HepG2 (cell line): ENCODE measurements around the gene CSNK1D. TPM values are rescaled to one million over a fixed set of nuclear protein-coding genes. Genes with fewer than 3 reads are reported as not detected.

Experiments used
- MTF2 ChIP-seq: sonication (generic); formaldehyde crosslinking; IDR thresholded peaks from 2 replicates; pipeline ENCODE4 v1.5.0; 2020; ENCODE audit warnings: missing genetic modification reagents, borderline replicate concordance
- NFATC3 ChIP-seq: sonication (generic); formaldehyde crosslinking; IDR thresholded peaks from 2 replicates; pipeline ENCODE4 v1.5.1; 2020; ENCODE audit warnings: mild to moderate bottlenecking, missing genetic modification reagents
- TAF1 ChIP-seq: sonication (generic); formaldehyde crosslinking; IDR thresholded peaks from 2 replicates; pipeline ENCODE4 v1.4.0; 2020; ENCODE audit warnings: missing genetic modification reagents
- ZNF430 ChIP-seq: sonication (generic); formaldehyde crosslinking; IDR thresholded peaks from 2 replicates; pipeline ENCODE4 v1.9.0; 2021; ENCODE audit warnings: mild to moderate bottlenecking, missing genetic modification reagents
- ZNF776 ChIP-seq: sonication (generic); formaldehyde crosslinking; IDR thresholded peaks from 2 replicates; pipeline ENCODE4 v1.4.0; 2020; ENCODE audit warnings: mild to moderate bottlenecking, missing genetic modification reagents
- polyA plus RNA-seq, 8 experiments: library from polyadenylated mRNA; depleted of rRNA in 3 of 8; stranded (reverse) in 7 of 8; unstranded in 1 of 8; fragments of >200 nt; fragmentation: Illumina TruSeq in 4 of 8; extraction: Trizol in 4 of 8; gene quantifications; 2 replicates each; pipeline versions ENCODE4 v1.2.1 to v1.2.3, GENCODE V29; 2011 to 2016; ENCODE audit warnings: low read depth in 4 of 8, missing spikeins in 1 of 8, mixed read lengths in 1 of 8; ENCODE audit not compliant: insufficient read depth in 1 of 8
- total RNA-seq, 5 experiments: library from RNA; depleted of rRNA; stranded (reverse); fragments of >200 nt; fragmentation: Illumina TruSeq; extraction: Trizol; gene quantifications; 2 replicates each; pipeline ENCODE4 v1.2.3, GENCODE V29; 2016; ENCODE audit warnings: low read depth in 1 of 5
- TF ChIP-seq, protein P1 (sequence below): sonication (generic); formaldehyde crosslinking; IDR thresholded peaks from 2 replicates; pipeline ENCODE4 v1.4.0; 2020; ENCODE audit warnings: missing genetic modification reagents, borderline replicate concordance
- TF ChIP-seq, protein P2 (sequence below): sonication (generic); formaldehyde crosslinking; IDR thresholded peaks from 2 replicates; pipeline ENCODE4 v1.4.0; 2020; ENCODE audit warnings: missing genetic modification reagents, low read depth, mild to moderate bottlenecking, borderline replicate concordance
- TF ChIP-seq, protein P3 (sequence below): sonication (generic); formaldehyde crosslinking; IDR thresholded peaks from 2 replicates; pipeline ENCODE4 v1.5.0; 2020; ENCODE audit warnings: mild to moderate bottlenecking, missing genetic modification reagents

The CSNK1D gene
- total and polyA plus RNA-seq, 2 of the 13 experiments (the other 11 are each of a cell fraction or from before 2014, with no cell fraction given) = 31.5 to 128 TPM

DNA sequence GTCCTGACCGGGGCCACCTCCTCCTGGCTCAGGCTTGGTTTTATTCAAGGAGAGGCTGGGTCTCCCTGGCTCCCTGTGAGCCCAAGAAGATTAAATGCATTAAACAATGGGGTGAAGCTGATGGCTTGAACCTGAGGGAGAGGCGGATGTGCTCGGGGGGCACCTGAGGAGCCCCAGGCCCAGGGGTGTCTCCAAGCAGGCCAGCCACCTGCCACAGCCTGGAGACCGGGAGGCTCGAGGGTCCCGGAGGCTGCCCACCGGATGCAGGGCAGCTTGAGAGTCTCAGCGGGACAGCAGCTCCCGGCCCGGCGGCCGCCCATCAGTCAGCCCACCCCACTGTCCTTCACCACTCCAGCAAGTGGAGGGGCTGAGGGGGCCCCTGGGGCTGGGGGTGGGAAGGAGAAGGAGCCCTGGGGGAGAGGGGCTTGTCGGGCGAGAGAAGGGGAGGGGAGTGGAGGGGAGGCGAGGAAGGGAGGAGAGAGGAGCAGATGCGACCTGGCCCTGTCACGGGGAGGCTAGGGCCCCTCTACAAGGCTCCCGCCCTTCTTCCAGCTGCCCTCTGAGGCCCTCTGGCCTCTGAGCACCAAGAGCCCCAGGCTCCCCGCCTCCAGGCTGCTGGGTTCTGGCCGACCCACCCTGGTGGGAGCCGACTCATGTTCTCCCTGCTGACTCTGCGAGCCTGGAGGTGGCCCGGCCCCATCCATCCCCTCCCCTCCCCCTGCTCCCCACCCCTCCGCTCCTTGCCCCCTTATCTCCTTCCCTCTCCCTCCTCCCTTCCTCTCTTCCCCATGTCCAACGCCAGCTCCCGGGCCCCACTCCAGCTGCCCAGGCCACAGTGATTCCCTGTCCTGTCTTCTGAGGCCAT is 30.7 kb upstream of the CSNK1D start (continued):
- TF ChIP-seq, protein P1, sequence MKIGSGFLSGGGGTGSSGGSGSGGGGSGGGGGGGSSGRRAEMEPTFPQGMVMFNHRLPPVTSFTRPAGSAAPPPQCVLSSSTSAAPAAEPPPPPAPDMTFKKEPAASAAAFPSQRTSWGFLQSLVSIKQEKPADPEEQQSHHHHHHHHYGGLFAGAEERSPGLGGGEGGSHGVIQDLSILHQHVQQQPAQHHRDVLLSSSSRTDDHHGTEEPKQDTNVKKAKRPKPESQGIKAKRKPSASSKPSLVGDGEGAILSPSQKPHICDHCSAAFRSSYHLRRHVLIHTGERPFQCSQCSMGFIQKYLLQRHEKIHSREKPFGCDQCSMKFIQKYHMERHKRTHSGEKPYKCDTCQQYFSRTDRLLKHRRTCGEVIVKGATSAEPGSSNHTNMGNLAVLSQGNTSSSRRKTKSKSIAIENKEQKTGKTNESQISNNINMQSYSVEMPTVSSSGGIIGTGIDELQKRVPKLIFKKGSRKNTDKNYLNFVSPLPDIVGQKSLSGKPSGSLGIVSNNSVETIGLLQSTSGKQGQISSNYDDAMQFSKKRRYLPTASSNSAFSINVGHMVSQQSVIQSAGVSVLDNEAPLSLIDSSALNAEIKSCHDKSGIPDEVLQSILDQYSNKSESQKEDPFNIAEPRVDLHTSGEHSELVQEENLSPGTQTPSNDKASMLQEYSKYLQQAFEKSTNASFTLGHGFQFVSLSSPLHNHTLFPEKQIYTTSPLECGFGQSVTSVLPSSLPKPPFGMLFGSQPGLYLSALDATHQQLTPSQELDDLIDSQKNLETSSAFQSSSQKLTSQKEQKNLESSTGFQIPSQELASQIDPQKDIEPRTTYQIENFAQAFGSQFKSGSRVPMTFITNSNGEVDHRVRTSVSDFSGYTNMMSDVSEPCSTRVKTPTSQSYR (CRISPR knock-in tag) = peak; percentile 8; the same call in 1 of the 2 replicates
- TF ChIP-seq NFATC3 (CRISPR knock-in tag) (no peak), ZNF430 (0 out of 2 replicates have a peak, but pooled peaks have one; percentile 19), TAF1 (CRISPR knock-in tag) (no peak), MTF2 (no peak), ZNF776 (CRISPR knock-in tag) (peak; percentile 39; the same call in 1 of the 2 replicates)
- TF ChIP-seq, protein P2, sequence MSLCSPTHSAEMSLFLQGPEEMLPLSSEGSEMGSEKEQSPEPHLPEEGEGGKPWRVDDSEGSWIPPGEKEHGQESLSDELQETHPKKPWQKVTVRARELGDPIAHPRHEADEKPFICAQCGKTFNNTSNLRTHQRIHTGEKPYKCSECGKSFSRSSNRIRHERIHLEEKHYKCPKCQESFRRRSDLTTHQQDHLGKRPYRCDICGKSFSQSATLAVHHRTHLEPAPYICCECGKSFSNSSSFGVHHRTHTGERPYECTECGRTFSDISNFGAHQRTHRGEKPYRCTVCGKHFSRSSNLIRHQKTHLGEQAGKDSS (CRISPR knock-in tag) = peak; percentile 29; the same call in 1 of the 2 replicates
- TF ChIP-seq, protein P3, sequence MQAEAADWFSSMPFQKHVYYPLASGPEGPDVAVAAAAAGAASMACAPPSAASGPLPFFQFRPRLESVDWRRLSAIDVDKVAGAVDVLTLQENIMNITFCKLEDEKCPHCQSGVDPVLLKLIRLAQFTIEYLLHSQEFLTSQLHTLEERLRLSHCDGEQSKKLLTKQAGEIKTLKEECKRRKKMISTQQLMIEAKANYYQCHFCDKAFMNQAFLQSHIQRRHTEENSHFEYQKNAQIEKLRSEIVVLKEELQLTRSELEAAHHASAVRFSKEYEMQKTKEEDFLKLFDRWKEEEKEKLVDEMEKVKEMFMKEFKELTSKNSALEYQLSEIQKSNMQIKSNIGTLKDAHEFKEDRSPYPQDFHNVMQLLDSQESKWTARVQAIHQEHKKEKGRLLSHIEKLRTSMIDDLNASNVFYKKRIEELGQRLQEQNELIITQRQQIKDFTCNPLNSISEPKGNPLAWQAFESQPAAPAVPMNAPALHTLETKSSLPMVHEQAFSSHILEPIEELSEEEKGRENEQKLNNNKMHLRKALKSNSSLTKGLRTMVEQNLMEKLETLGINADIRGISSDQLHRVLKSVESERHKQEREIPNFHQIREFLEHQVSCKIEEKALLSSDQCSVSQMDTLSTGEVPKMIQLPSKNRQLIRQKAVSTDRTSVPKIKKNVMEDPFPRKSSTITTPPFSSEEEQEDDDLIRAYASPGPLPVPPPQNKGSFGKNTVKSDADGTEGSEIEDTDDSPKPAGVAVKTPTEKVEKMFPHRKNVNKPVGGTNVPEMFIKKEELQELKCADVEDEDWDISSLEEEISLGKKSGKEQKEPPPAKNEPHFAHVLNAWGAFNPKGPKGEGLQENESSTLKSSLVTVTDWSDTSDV = 0 out of 2 replicates have a peak, but pooled peaks have one; percentile 5
